H1 (cell line): ENCODE data around the gene DHFR2. TPM values are rescaled to one million over a fixed set of nuclear protein-coding genes. Genes with fewer than 3 reads are reported as not detected.

Experiments
- CTCF ChIA-PET: fragments of 300-600 bp; sonication (Branson Sonifier 250); formaldehyde crosslinking; loops from one replicate; lab custom pipeline; 2021; ENCODE audit not compliant: partially characterized antibody; lab: Charles Lee
- POLR2A ChIA-PET: fragments of 300-600 bp; sonication (Branson Sonifier 250); formaldehyde crosslinking; loops from one replicate; lab custom pipeline; 2021; ENCODE audit warnings: inconsistent platforms; ENCODE audit not compliant: partially characterized antibody; lab: Charles Lee
- DNase-seq, 2 experiments: peaks; one replicate each; pipeline versions ENCODE4 v3.0.0 to v3.0.0-alpha.2; 2010 to 2022; ENCODE audit warnings: low spot score in 2 of 2, low read depth in 1 of 2, mixed read lengths in 1 of 2
- FAIRE-seq: peaks from 2 replicates; lab custom pipeline; 2011; peaks lifted over from hg19 to GRCh38; lab: Jason Lieb, UNC
- H2AFZ ChIP-seq: 2 replicates; pipeline ENCODE4 v1.8.1; 2012; ENCODE audit warnings: low read length, inconsistent platforms
- H2AK5ac ChIP-seq: 2 replicates; pipeline ENCODE4 v1.6.1; 2013; ENCODE audit warnings: low read depth, low read length
- H2BK120ac ChIP-seq: replicated peaks from 2 replicates; pipeline ENCODE3; 2013; ENCODE audit warnings: low read depth, low read length, inconsistent platforms
- H2BK12ac ChIP-seq: 2 replicates; pipeline ENCODE4 v1.6.1; 2013; ENCODE audit warnings: low read depth, low read length
- H2BK15ac ChIP-seq: 2 replicates; pipeline ENCODE4 v1.6.1; 2013; ENCODE audit warnings: low read length
- H2BK20ac ChIP-seq: 2 replicates; pipeline ENCODE4 v1.6.1; 2013; ENCODE audit warnings: low read length
- H2BK5ac ChIP-seq: 2 replicates; pipeline ENCODE4 v1.6.1; 2013; ENCODE audit warnings: low read depth, low read length
- H3K14ac ChIP-seq: 2 replicates; pipeline ENCODE4 v1.6.1; 2013; ENCODE audit warnings: inconsistent platforms; ENCODE audit not compliant: insufficient read length
- H3K18ac ChIP-seq: 2 replicates; pipeline ENCODE4 v1.6.1; 2013; ENCODE audit warnings: low read length; ENCODE audit errors: extremely low read depth
- H3K23ac ChIP-seq: 2 replicates; pipeline ENCODE4 v1.6.1; 2013; ENCODE audit warnings: inconsistent platforms; ENCODE audit not compliant: insufficient read length
- H3K23me2 ChIP-seq: 2 replicates; pipeline ENCODE4 v1.6.1; 2013; ENCODE audit warnings: low read depth, low read length
- H3K27ac ChIP-seq: 2 replicates; pipeline ENCODE4 v1.6.1; 2011; ENCODE audit warnings: low read depth, low read length, inconsistent platforms
- H3K27me3 ChIP-seq, 4 experiments: replicated peaks in 1 of 4; 1 replicate in 1 of 4; 2 replicates in 3 of 4; pipeline versions ENCODE4 v1.6.1 to v1.8.1; 2011 to 2013; ENCODE audit warnings: low read length in 3 of 4, mild to moderate bottlenecking in 3 of 4, inconsistent platforms in 2 of 4, mixed read lengths in 2 of 4, moderate library complexity in 1 of 4; ENCODE audit not compliant: control insufficient read depth in 3 of 4, insufficient read depth in 3 of 4; ENCODE audit errors: extremely low read depth in 1 of 4
- H3K36me3 ChIP-seq, 4 experiments: 2 replicates each; pipeline versions ENCODE4 v1.6.1 to v1.8.1; 2011 to 2013; ENCODE audit warnings: mild to moderate bottlenecking in 4 of 4, low read length in 3 of 4, moderate library complexity in 2 of 4, control low read depth in 1 of 4, inconsistent platforms in 1 of 4; ENCODE audit not compliant: insufficient read depth in 4 of 4, control insufficient read depth in 2 of 4
- H3K4ac ChIP-seq: replicated peaks from 2 replicates; pipeline ENCODE3; 2013; ENCODE audit warnings: low read length, low read depth, mixed read lengths, inconsistent platforms; ENCODE audit not compliant: insufficient read length
- H3K4me1 ChIP-seq, 4 experiments: replicated peaks in 1 of 4; 1 replicate in 1 of 4; 2 replicates in 3 of 4; pipeline versions ENCODE4 v1.6.1 to v1.8.1; 2011 to 2013; ENCODE audit warnings: low read length in 3 of 4, inconsistent platforms in 2 of 4, mixed read lengths in 1 of 4; ENCODE audit not compliant: insufficient read depth in 4 of 4, control insufficient read depth in 3 of 4
- H3K4me2 ChIP-seq, 2 experiments: 2 replicates each; pipeline versions ENCODE4 v1.6.1 to v1.8.1; 2011 to 2013; ENCODE audit warnings: low read depth in 2 of 2, low read length in 2 of 2, control low read depth in 1 of 2, inconsistent platforms in 1 of 2, mild to moderate bottlenecking in 1 of 2; ENCODE audit not compliant: insufficient read depth in 1 of 2
- H3K4me3 ChIP-seq, 4 experiments: fragments of 200-600, 300-600 bp in 1 of 4; sonication (generic), shearing (Covaris generic), sonication (Bioruptor Twin) in 1 of 4; 2 replicates each; pipeline versions ENCODE4 v1.5.1 to v1.8.1; 2011 to 2016; ENCODE audit warnings: low read length in 4 of 4, low read depth in 3 of 4, control low read depth in 2 of 4, inconsistent platforms in 2 of 4, mild to moderate bottlenecking in 2 of 4, mixed read lengths in 1 of 4, moderate library complexity in 1 of 4; ENCODE audit not compliant: insufficient read depth in 2 of 4; ENCODE audit errors: extremely low read depth in 1 of 4
- H3K56ac ChIP-seq: replicated peaks from 2 replicates; pipeline ENCODE3; 2013; ENCODE audit warnings: low read depth, mild to moderate bottlenecking, mixed read lengths, low read length, inconsistent platforms; ENCODE audit not compliant: insufficient read length
- H3K79me1 ChIP-seq: 2 replicates; pipeline ENCODE4 v1.6.1; 2013; ENCODE audit warnings: low read depth, low read length, control low read depth
- H3K79me2 ChIP-seq, 2 experiments: 2 replicates each; pipeline versions ENCODE4 v1.6.1 to v1.8.1; 2012 to 2013; ENCODE audit warnings: low read length in 2 of 2, mild to moderate bottlenecking in 2 of 2, inconsistent platforms in 1 of 2; ENCODE audit not compliant: insufficient read depth in 2 of 2, control insufficient read depth in 1 of 2
- H3K9ac ChIP-seq, 4 experiments: replicated peaks in 1 of 4; 1 replicate in 1 of 4; 2 replicates in 3 of 4; pipeline versions ENCODE4 v1.6.1 to v1.8.1; 2011 to 2013; ENCODE audit warnings: low read depth in 3 of 4, low read length in 3 of 4, control low read depth in 2 of 4, mild to moderate bottlenecking in 2 of 4, moderate library complexity in 2 of 4, inconsistent platforms in 1 of 4; ENCODE audit errors: extremely low read depth in 1 of 4
- H3K9me3 ChIP-seq, 2 experiments: 2 replicates each; pipeline versions ENCODE4 v1.6.1 to v1.8.1; 2012 to 2013; ENCODE audit warnings: mild to moderate bottlenecking in 2 of 2, moderate library complexity in 2 of 2, control low read depth in 1 of 2, inconsistent platforms in 1 of 2, low read depth in 1 of 2, low read length in 1 of 2, mixed read lengths in 1 of 2; ENCODE audit not compliant: insufficient read depth in 2 of 2
- H4K20me1 ChIP-seq, 2 experiments: replicated peaks in 1 of 2; 2 replicates each; pipeline versions ENCODE3 to v1.8.1; 2011 to 2013; ENCODE audit warnings: inconsistent platforms in 2 of 2, low read length in 2 of 2, mild to moderate bottlenecking in 1 of 2; ENCODE audit not compliant: insufficient read depth in 2 of 2, control insufficient read depth in 1 of 2
- H4K5ac ChIP-seq: 2 replicates; pipeline ENCODE4 v1.6.1; 2013; ENCODE audit warnings: low read length, low read depth, mixed read lengths, inconsistent platforms; ENCODE audit not compliant: insufficient read length
- H4K8ac ChIP-seq: 2 replicates; pipeline ENCODE4 v1.8.0; 2013; ENCODE audit warnings: mild to moderate bottlenecking, moderate library complexity, low read length, inconsistent platforms; ENCODE audit not compliant: insufficient read depth; ENCODE audit errors: extremely low read depth
- H4K91ac ChIP-seq: replicated peaks from 2 replicates; pipeline ENCODE3; 2013; ENCODE audit warnings: low read length, mixed read lengths, inconsistent platforms; ENCODE audit not compliant: insufficient read length
- BCL11A ChIP-seq, 2 experiments: IDR thresholded peaks; one replicate each; pipeline ENCODE4 v1.6.1; 2011; ENCODE audit warnings: low read depth in 2 of 2, low read length in 2 of 2, mild to moderate bottlenecking in 2 of 2
- NANOG ChIP-seq: IDR thresholded peaks from 2 replicates; pipeline ENCODE4 v1.6.1; 2011; ENCODE audit warnings: low read length, low read depth, mild to moderate bottlenecking, inconsistent platforms; ENCODE audit not compliant: insufficient read depth, poor library complexity, severe bottlenecking
- POU5F1 ChIP-seq: IDR thresholded peaks from 2 replicates; pipeline ENCODE4 v1.6.1; 2011; ENCODE audit warnings: low read depth, mild to moderate bottlenecking, low read length, moderate library complexity
- SP4 ChIP-seq: IDR thresholded peaks from 2 replicates; pipeline ENCODE4 v1.6.1; 2012; ENCODE audit warnings: low read length, inconsistent platforms
- SUZ12 ChIP-seq: fragments of 200-600 bp; sonication (generic); IDR thresholded peaks from 2 replicates; pipeline ENCODE4 v1.6.1; 2012; ENCODE audit warnings: mild to moderate bottlenecking, inconsistent platforms, low read length, moderate library complexity, mixed read lengths
- WGBS, 2 experiments: shearing (Covaris generic) in 1 of 2; methylation state at CpG; one replicate each; pipeline versions ENCODE4 v1.1.6 to v1.1.7; 2013 to 2015; ENCODE audit warnings: low lambda C conversion rate in 2 of 2, mixed read lengths in 2 of 2, inconsistent platforms in 1 of 2, low coverage in 1 of 2, missing lambda C conversion rate in 1 of 2; ENCODE audit not compliant: insufficient replicate concordance in 2 of 2, insufficient coverage in 1 of 2, insufficient read length in 1 of 2; ENCODE audit errors: extremely low coverage in 1 of 2, missing lambda C conversion rate in 1 of 2; 5-methylcytosine and 5-hydroxymethylcytosine counted together
- polyA plus RNA-seq, 7 experiments: library from polyadenylated mRNA; depleted of rRNA in 3 of 7; stranded (reverse) in 5 of 7; unstranded in 2 of 7; fragments of >200 nt in 5 of 7; fragments of 200-250 nt in 2 of 7; gene quantifications; 1 replicate in 5 of 7; 2 replicates in 1 of 7; 4 replicates in 1 of 7; pipeline versions ENCODE4 v1.2.1 to v1.2.3, GENCODE V29; 2011 to 2013; ENCODE audit warnings: missing spikeins in 2 of 7, mixed read lengths in 2 of 7
- total RNA-seq: library from RNA; stranded (reverse); fragmentation: NEBNext Ultra II Directional; extraction: Animal tissue kit (Norgen Biotek cat#: 25700); gene quantifications from 2 replicates; pipeline ENCODE4 v1.2.1, GENCODE V29; 2021

DHFR2 gene
- total and polyA plus RNA-seq, 2 of the 8 experiments (the other 6 are each of a cell fraction or from before 2014, with no cell fraction given): 0.59 to 2.6 TPM

DNA sequence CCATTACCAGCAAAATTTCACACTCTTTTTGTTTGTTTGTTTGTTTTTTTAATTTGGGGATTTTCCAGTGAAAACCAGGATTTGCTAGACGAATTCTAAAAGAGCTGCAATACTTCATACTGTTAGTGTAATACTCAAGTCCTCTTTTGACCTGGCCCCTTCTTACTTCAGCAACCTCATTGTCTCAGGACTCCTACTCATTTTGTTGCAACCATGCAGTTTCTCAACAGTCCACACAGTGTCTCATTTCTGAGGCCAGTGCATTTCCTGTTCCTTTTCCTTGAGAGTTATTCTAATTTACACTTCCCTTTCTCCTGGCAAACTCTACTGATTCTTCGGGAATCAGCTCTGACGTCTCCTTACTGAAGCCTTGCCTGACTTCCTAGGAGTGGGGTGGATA, 35.7 kb upstream of the DHFR2 start:
- no peak for TF ChIP-seq SP4
- TF ChIP-seq BCL11A (IDR thresholded peaks at IDR 0.05; ENCODE audit: low read depth in 2 of 2, low read length in 2 of 2): no peak
- TF ChIP-seq POU5F1: no peak
- TF ChIP-seq NANOG: no peak
- TF ChIP-seq SUZ12: no peak
- H3K4me3 ChIP-seq: no peak overlapping the region
- FAIRE-seq: no peak
- H3K23ac ChIP-seq: no peak overlapping the region
- no peak overlapping the region for H3K14ac ChIP-seq
- 92% methylated on average over 3 of the region's 3 CpGs; no CpG with 5 or more reads in 1 of the 2 experiments for WGBS, 2 experiments
- peaks cover 0 to 5% (median 3%) of the 10 kb centered on the region in 4 experiments; a peak in 4 of 8 replicates for H3K36me3 ChIP-seq
- no peaks in the 10 kb centered on the region for H3K4me1 ChIP-seq
- H4K91ac ChIP-seq: no peak overlapping the region
- H3K9me3 ChIP-seq: no peaks in the 10 kb centered on the region
- no peak overlapping the region for H2AK5ac ChIP-seq
- no peak overlapping the region for H3K4me2 ChIP-seq
- no peak overlapping the region for H3K18ac ChIP-seq
- no peak overlapping the region for H2BK12ac ChIP-seq
- no peak overlapping the region for H2BK120ac ChIP-seq
- no peaks in the 10 kb centered on the region for H3K79me2 ChIP-seq
- no peak overlapping the region for H2BK5ac ChIP-seq
- H3K27ac ChIP-seq: no peak overlapping the region
- no peaks in the 10 kb centered on the region for H3K23me2 ChIP-seq
- H3K4ac ChIP-seq: no peak overlapping the region
- H2BK20ac ChIP-seq: no peak overlapping the region
- H3K9ac ChIP-seq: no peak overlapping the region
- H4K20me1 ChIP-seq: no peaks in the 10 kb centered on the region
- H4K5ac ChIP-seq: no peak overlapping the region
- H3K79me1 ChIP-seq: no peaks in the 10 kb centered on the region
- no peak overlapping the region for H2AFZ ChIP-seq
- CTCF ChIA-PET: no interaction called here
- no peak overlapping the region for H3K56ac ChIP-seq
- no peaks in the 10 kb centered on the region for H3K27me3 ChIP-seq
- no peak overlapping the region for H4K8ac ChIP-seq
- POLR2A ChIA-PET: no interaction called here
- no peak for DNase-seq
- H2BK15ac ChIP-seq: no peak overlapping the region
